ENCODE measurements around the gene EEFSEC. TPM values are rescaled to one million over a fixed set of nuclear protein-coding genes. Genes with fewer than 3 reads are reported as not detected.

EEFSEC gene
- total and polyA plus RNA-seq, 2 of the 4 experiments (the other 2 are of a cell fraction), result 4.5 to 9.3 TPM

GRCh38 chr3:128253150-128253549, 99.9 kb downstream of the EEFSEC start:
- Histone ChIP-seq H2BK120ac (ENCODE audit: low read depth, low read length) (no peak overlapping the region), H4K20me1 (ENCODE audit: insufficient read depth, low read length) (peaks cover 7% of the 10 kb centered on the region; the same call in 1 of the 2 replicates), H3K9ac (ENCODE audit: low read depth, low read length) (no peak overlapping the region), H3K36me3 (ENCODE audit: control insufficient read depth, insufficient read depth, low read length) (no peaks in the 10 kb centered on the region), H3K56ac (ENCODE audit: extremely low read depth, insufficient read depth, low read length) (no peak overlapping the region), H4K8ac (ENCODE audit: low read depth in 2 of 2, low read length in 2 of 2) (no peak overlapping the region), H3K79me1 (ENCODE audit: low read depth in 1 of 2, low read length in 2 of 2) (peaks cover 0 to 14% of the 10 kb centered on the region in 2 experiments; a peak in 2 of 4 replicates), H3K27ac (ENCODE audit: insufficient read depth, low read length) (no peak overlapping the region), H2AK5ac (ENCODE audit: low read depth, low read length) (no peak overlapping the region), H3K9me3 (ENCODE audit: control insufficient read depth, insufficient read depth, low read length) (no peaks in the 10 kb centered on the region), H2AK9ac (replicated peaks; ENCODE audit: low read depth, low read length, poor library complexity) (no peak overlapping the region), H3K23ac (ENCODE audit: low read depth, low read length) (no peak overlapping the region), H2BK20ac (ENCODE audit: low read depth, low read length) (no peak overlapping the region), H2BK15ac (ENCODE audit: low read depth, low read length) (no peak overlapping the region), H2BK5ac (ENCODE audit: low read depth, low read length, poor library complexity, severe bottlenecking) (no peak overlapping the region), H4K5ac (ENCODE audit: low read depth, low read length) (no peak overlapping the region), H3K18ac (ENCODE audit: low read depth, low read length) (no peak overlapping the region), H3K4me3 (ENCODE audit: insufficient read depth, low read depth, low read length) (no peak overlapping the region), H3K27me3 (ENCODE audit: control insufficient read depth, insufficient read depth, low read length) (no peaks in the 10 kb centered on the region), H3K4me1 (ENCODE audit: control insufficient read depth, insufficient read depth, low read length) (peaks cover 6% of the 10 kb centered on the region; the same call in 1 of the 2 replicates), H2AFZ (replicated peaks; ENCODE audit: low read length, poor library complexity) (no peak overlapping the region), H4K91ac (ENCODE audit: insufficient read depth, low read depth, low read length) (no peak overlapping the region), H3K4me2 (ENCODE audit: low read depth, low read length) (no peak overlapping the region), H3K4ac (ENCODE audit: low read depth, low read length) (no peak overlapping the region), H3K9me1 (ENCODE audit: insufficient read depth, low read length) (peaks cover 11% of the 10 kb centered on the region; the same call in 1 of the 2 replicates), H3K14ac (replicated peaks; ENCODE audit: low read depth, low read length) (no peak overlapping the region)
- ATAC-seq (ENCODE audit: low read depth), result no peak
- BruUV-seq (replicated peaks), result no TSS peak
- CTCF ChIA-PET, result no interaction called here
- in situ Hi-C loops (cut with MboI; ENCODE audit: low sequenced_read_pairs), result no loop called here
- DNase-seq, result no peak
- intact Hi-C loops (cut with micrococcal nuclease), result no loop called here
- dilution Hi-C loops (cut with HindIII; ENCODE audit: low sequenced_read_pairs, unreplicated experiment), result no loop called here
- POLR2A ChIA-PET (ENCODE audit: unreplicated experiment), result no interaction called here
- TF ChIP-seq RCOR1 (IDR thresholded peaks at IDR 0.05; ENCODE audit: insufficient replicate concordance, low read length) (no peak), ELK1 (IDR thresholded peaks at IDR 0.05; ENCODE audit: borderline replicate concordance, low read depth, low read length) (no peak), BHLHE40 (IDR thresholded peaks at IDR 0.05; ENCODE audit: low read depth, low read length) (no peak), POLR2A (IDR thresholded peaks at IDR 0.05; ENCODE audit: low read depth, low read length) (no peak), MAZ (IDR thresholded peaks at IDR 0.05; ENCODE audit: borderline replicate concordance, low read depth, low read length) (no peak), RAD21 (IDR thresholded peaks at IDR 0.05; ENCODE audit: low read length) (no peak), MAFK (IDR thresholded peaks at IDR 0.05; ENCODE audit: low read depth, low read length) (no peak), USF2 (IDR thresholded peaks at IDR 0.05; ENCODE audit: low read depth, low read length) (no peak), SMC3 (IDR thresholded peaks at IDR 0.05; ENCODE audit: low read depth, low read length) (no peak), MXI1 (IDR thresholded peaks at IDR 0.05; ENCODE audit: borderline replicate concordance, low read depth, low read length) (no peak), CEBPB (IDR thresholded peaks at IDR 0.05; ENCODE audit: low read depth, low read length) (no peak), CTCF (conservative IDR thresholded peaks at IDR 0.05; ENCODE audit: low read depth, low read length) (no peak), FOS (IDR thresholded peaks at IDR 0.05; ENCODE audit: low read depth, low read length) (no peak), CHD1 (IDR thresholded peaks at IDR 0.05; ENCODE audit: low read depth, low read length) (no peak), RFX5 (IDR thresholded peaks at IDR 0.05; ENCODE audit: low read depth, low read length) (no peak), NFE2L2 (IDR thresholded peaks at IDR 0.05; ENCODE audit: low read depth, low read length) (no peak)
- 100% methylated on average over 1 of the region's 7 CpGs; no CpG with 5 or more reads in 1 of the 2 experiments for WGBS, 2 experiments (ENCODE audit: extremely low coverage in 2 of 2, insufficient read length in 1 of 2)
